22Rv1 (cell line): ENCODE measurements around the gene CACNG1.

Source experiments
- H3K27ac ChIP-seq: fragments of 450-650 bp; 2 replicates; pipeline ENCODE4 v1.5.1; 2017
- CTCF ChIP-seq: fragments of 450-650 bp; IDR thresholded peaks from 2 replicates; pipeline ENCODE4 v1.5.1; 2017; ENCODE audit warnings: mild to moderate bottlenecking
- ZFX ChIP-seq: fragments of 450-650 bp; IDR thresholded peaks from 2 replicates; pipeline ENCODE4 v1.6.1; 2017; ENCODE audit warnings: antibody characterized with exemption, borderline replicate concordance

Gene CACNG1

DNA sequence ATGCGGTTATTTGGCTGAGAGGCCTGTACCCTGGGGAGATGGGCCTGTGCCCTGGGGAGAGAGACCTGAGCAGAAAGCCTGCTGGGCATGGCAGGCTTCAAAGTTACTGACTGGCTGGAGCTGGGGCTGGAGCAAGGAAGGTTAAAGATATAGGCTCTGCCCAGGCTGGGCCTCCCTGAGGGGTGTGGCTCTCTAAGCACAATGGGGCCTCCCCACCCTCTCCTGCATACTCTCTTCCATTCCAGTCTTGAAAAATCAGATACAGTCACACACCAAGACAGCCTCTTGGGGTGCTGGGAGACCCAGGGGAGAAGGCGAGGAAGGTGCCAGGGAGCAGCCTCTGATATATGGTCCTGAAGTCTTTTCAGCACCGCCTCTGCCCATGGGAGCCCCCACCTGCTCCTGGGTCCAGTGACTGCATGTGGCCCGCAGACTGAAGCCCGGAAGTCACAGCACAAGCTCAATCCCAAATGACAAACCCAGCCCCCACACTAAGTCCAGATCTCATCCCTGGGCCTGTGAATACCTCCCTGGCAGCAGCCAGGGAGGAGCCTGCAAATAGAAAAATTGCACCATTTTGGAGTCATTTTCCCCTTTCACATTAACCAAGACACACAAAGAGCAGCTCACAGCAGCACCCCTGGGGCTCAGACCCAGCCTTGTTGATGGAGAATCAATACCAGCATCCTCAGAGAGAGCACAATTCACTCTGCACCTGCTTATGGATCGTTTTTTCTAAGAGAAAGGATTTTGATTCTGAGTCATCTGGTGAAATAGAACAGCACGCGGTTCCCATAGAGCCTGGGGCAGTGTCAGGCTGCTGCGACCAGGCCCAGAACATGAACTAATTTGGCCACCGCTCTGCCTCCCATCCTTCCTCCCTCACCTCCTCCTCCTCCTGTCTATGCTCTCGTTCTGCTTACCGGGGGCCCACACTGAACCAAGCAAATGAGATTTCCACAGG lies 25.6 kb upstream of the CACNG1 start:
- no peak overlapping the region for H3K27ac ChIP-seq
- TF ChIP-seq CTCF (no peak), ZFX (no peak)

DNA sequence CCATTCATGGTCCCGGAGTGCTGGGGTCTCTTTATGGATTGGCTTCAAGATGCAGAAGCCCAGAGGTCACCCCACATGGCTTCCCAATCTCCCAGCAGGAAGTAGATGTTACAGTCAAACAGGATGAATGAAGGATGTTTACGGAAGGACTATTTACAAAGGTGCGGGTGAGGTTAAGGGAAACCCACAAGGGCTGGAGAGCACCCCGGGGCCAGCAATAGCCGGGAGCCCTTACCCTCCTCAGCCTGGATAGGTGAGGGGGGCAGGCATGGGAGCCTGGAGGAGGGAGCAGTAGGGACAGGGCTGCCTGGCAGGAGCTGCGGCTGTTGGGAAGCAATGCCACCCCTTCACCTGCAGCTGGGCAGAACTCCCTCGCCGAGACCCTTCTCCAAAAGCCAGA lies 24.5 kb upstream of the CACNG1 start:
- H3K27ac ChIP-seq, result no peak overlapping the region
- TF ChIP-seq CTCF (no peak), ZFX (no peak)

- TF ChIP-seq ZFX, result no peak
- no peak for TF ChIP-seq CTCF
- H3K27ac ChIP-seq, result no peak overlapping the region
Observed at GRCh38 chr17:67020293-67020766, 24.0 kb upstream of the CACNG1 start.

DNA sequence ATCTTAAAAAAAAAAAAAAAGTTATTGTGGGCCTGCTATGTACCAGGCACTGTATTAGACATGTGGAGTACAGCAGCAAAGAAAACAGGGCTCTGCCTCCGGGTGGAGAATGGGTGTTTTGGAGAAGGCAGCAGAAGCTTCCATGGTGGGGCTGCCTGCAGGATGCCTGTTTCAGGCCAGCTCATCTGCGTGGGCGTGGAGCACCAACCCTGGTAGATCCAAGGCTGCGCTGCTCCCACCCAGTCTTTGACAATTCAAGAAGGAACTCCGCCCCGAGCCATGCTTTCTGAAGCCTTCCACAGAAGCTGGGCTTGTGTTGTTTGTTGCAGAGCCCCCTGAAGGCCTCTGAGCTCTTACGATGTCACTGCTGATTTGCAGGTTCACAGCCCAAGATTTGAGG lies 23.2 kb upstream of the CACNG1 start:
- TF ChIP-seq ZFX, result no peak
- TF ChIP-seq CTCF, result no peak
- no peak overlapping the region for H3K27ac ChIP-seq

DNA sequence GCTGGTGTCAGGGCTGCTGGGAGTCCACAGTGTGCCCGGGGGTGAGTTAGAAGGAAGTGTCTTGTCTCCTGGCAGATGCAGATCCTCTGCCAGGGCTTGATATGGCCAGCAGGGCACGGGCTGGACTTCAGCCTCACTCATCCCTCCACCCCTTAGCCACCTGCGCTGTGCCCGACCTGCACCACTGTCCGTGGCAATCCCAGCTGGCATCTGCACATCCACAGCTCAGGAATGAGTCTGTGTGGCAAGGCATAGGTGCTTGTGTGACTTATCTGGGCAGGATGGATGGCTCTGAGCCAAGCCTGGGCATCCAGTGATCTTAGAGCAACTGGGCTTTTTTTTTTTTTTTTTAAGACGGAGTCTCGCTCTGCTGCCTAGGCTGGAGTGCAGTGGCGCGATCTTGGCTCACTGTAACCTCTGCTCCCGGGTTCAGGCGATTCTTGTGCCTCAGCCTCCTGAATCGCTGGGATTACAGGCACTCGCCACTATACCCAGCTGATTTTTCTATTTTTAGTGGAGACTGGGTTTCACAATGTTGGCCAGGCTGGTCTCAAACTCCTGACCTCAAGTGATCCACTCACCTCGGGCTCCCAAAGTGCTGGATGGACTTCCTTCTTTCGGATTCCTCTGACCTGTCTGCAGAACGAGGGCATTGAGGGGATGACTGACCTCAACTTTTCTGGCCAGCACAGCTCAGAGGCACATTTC lies 22.5 kb upstream of the CACNG1 start:
- TF ChIP-seq CTCF, result no peak
- no peak for TF ChIP-seq ZFX
- H3K27ac ChIP-seq, result no peak overlapping the region

DNA sequence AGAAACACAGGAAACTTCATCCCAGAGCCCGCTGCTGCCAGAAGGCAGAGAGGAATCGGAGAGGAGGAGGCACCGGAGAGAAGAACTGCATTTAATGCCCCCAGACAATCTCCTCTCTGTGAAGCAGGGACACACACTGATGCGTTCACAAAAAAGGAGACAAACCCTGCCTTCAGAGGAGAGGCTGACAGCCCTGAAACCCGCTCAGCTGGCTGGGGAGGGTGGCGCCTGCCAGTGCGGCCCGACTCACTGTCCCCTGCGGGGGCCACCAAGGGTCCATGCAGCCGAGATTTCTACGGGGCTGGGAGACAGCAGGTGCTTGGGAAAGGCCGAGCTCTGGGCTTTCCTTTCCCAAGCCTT lies 21.9 kb upstream of the CACNG1 start:
- no peak overlapping the region for H3K27ac ChIP-seq
- TF ChIP-seq ZFX (no peak), CTCF (no peak)

DNA sequence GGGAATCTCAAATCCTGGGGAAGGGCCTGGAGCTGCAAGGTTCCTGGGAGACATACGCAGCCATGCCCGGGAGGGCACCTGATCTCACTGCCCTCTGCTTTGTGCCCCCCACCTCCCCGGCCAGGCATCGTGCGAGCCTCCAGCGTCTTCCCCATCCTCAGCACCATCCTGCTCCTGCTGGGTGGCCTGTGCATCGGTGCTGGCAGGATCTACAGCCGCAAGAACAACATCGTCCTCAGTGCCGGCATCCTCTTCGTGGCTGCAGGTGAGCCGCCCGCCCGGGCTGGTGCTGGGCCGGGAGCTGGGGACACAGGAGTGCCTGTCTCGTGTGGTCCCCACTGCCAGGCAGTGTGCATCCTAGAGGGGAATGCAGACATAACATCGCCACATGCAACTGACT lies 19.6 kb upstream of the CACNG1 start:
- no peak overlapping the region for H3K27ac ChIP-seq
- no peak for TF ChIP-seq ZFX
- TF ChIP-seq CTCF, result no peak
